HG02642 (cell line): ENCODE data around the gene ZNF583.

Source experiments
- ATAC-seq: cut with Tn5 transposase; IDR thresholded peaks from one replicate; pipeline ENCODE4 v1.9.1; 2021; ENCODE audit warnings: mild to moderate bottlenecking; ENCODE audit not compliant: unreplicated experiment, poor library complexity

Gene ZNF583

GRCh38 chr19:56441206-56441792 lies 37.2 kb downstream of the ZNF583 start:
- ATAC-seq, result no peak

DNA sequence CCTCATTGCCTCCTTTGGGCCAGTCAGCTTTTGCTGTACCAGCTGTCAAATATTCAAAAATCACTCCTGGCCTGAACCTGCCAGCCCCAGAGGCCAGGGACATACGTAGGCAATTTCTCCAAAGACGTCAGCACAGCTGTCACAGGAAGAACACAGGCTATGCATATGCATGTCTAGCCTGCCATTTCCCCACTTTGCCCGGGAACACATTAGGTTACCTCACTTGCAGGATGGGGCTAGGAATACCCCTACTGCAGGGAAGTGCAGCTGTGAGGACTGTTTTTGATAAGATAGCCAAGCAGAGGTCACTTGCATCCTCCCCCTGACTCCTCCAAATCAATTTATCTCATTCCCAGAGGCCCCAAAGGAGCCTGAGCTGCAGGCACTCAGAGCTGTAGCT lies 70.2 kb downstream of the ZNF583 start:
- no peak for ATAC-seq

DNA sequence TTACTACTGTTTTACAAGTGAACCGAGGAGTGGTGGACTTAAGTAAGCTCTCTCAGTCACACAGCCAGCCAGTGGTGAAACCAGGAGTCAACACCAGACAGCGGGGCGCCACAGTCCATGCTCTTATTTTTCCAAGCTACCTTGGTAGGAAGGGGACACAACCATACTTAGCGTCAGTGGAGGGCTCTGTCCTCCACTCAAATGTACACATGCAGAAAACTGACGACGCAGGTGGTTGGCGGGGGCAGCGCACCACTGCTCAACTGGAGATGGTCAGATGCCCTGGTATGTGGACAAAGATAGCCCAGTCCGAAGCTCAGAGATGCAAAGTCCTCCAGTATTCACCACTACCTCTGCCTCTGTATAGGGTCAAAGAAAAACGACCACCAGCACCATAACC lies 72.0 kb downstream of the ZNF583 start:
- ATAC-seq, result no peak
